ENCODE measurements around the gene GAS7.

The GAS7 gene

DNA sequence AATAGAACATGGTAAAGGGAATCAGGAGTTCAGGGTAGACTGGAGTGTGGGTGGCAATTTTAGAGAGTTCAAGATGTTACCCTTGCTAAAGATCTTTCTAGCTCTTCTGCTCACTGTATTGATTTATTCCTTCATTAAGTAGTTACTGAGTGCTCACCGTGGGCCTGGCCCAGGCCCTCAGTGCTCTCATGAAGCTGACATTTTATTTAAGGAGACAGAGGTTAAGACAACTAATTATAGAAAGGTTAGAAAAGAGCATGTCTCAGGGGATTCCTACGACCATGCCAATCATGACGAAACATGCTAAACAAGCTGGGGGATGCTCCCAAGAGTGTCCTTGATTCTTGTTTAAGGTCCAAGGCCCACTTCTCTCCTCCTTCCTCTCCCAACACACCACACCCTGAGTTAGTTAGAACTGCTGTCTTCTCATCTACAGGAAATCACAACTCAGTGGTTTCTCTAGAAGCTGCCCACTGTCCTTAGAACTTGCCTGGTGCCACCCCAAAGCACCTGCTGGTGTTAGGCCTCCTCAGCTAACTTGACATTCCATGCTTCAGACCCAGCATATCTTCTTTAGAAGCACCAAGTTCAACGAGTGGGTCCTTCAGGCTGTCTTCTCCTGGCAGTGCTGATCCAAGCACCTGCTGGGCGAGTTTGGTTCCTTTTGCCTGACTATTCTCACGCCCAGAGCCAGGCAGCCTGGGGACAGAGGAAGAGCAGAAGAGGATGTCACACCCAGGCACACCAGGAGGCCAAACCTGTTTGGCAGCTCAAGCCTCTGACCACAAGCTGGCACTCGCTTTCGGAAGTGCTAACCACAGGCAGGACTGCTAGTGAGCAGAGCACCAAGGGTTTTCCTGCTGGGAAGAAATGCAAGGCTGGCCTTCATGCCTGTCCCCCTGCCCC is 79.0 kb downstream of the GAS7 start:
- DNase-seq (ENCODE audit: low read depth): no peak
- H3K4me3 ChIP-seq (ENCODE audit: control insufficient read depth, low read depth, low read length): no peak overlapping the region
- TF ChIP-seq, protein P1, sequence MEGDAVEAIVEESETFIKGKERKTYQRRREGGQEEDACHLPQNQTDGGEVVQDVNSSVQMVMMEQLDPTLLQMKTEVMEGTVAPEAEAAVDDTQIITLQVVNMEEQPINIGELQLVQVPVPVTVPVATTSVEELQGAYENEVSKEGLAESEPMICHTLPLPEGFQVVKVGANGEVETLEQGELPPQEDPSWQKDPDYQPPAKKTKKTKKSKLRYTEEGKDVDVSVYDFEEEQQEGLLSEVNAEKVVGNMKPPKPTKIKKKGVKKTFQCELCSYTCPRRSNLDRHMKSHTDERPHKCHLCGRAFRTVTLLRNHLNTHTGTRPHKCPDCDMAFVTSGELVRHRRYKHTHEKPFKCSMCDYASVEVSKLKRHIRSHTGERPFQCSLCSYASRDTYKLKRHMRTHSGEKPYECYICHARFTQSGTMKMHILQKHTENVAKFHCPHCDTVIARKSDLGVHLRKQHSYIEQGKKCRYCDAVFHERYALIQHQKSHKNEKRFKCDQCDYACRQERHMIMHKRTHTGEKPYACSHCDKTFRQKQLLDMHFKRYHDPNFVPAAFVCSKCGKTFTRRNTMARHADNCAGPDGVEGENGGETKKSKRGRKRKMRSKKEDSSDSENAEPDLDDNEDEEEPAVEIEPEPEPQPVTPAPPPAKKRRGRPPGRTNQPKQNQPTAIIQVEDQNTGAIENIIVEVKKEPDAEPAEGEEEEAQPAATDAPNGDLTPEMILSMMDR (IDR thresholded peaks at IDR 0.05; ENCODE audit: control insufficient read depth, insufficient read depth, low read depth, low read length, missing control alignments): no peak

DNA sequence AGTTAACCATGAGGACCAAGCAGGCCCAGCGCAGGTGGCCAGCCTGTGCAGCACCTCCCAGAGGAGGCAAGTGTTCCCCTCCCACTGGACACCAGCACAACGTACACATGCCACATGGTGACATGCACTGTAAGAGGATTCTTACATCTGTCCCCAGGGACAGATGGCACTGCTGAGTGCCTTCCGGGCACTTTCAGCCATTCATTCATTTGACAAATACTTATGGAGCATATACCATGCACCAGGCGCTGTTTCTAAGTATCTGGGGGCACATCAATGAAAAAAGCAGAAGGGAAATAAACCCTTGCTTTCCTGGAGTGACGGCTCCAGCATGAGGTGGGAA is 79.6 kb downstream of the GAS7 start:
- H3K4me3 ChIP-seq (ENCODE audit: control insufficient read depth, low read depth, low read length): no peak overlapping the region
- no peak for DNase-seq (ENCODE audit: low read depth)
- TF ChIP-seq, protein P1 (IDR thresholded peaks at IDR 0.05; ENCODE audit: control insufficient read depth, insufficient read depth, low read depth, low read length, missing control alignments): no peak

DNA sequence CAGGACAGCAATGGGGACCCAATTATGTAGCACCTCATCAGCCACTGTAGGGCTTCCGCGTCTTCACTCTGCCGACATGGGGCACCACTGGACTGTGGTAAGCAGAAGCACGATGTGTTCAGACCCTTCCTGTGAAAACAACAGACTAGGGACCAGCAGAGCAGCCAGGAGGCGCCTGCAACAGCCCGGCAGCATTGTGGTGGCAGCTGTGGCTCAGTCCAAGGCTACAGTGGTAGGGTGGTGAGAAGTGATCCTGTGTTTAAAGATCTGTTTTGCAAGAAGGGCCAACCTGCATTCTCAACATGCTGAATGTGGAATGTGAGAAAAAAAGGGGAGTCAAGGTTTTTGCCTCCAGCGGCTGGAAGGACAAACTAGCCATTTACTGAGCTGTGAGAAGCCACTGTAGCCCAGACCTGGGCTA is 80.8 kb downstream of the GAS7 start:
- TF ChIP-seq, protein P1 (IDR thresholded peaks at IDR 0.05; ENCODE audit: control insufficient read depth, insufficient read depth, low read depth, low read length, missing control alignments): no peak
- DNase-seq (ENCODE audit: low read depth): no peak
- no peak overlapping the region for H3K4me3 ChIP-seq (ENCODE audit: control insufficient read depth, low read depth, low read length)

DNA sequence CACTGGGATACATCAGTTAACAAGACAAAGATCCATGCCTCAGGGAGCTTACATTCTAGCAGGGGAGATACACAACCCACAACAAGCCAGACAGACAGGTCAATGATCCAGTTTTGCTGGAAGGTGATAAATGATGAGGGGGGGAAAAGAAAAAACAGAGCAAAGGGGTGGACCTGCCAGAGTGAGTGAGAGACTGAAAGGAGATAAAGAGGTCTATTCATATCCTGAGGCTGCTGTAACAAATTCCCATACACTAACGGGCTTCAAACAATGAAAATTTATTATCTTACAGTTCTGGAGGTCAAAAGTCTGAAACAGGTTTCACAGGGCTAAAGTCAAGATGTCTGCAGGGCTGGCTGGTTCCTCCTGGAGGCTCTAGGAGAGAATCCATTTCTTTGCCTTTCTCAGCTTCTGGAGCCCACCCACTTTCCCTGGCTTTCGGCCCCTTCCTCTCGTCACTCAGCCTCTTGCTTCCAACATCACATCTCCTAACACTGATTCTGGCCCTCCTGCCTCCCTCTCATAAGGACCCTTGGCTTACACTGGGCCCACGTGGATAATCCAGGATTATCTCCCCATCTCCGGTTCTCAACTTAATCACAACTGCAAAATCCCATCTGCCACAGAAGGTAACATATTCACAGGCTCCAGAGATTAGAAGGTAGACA is 81.5 kb downstream of the GAS7 start:
- no peak for DNase-seq (ENCODE audit: low read depth)
- TF ChIP-seq, protein P1 (IDR thresholded peaks at IDR 0.05; ENCODE audit: control insufficient read depth, insufficient read depth, low read depth, low read length, missing control alignments): no peak
- no peak overlapping the region for H3K4me3 ChIP-seq (ENCODE audit: control insufficient read depth, low read depth, low read length)

DNA sequence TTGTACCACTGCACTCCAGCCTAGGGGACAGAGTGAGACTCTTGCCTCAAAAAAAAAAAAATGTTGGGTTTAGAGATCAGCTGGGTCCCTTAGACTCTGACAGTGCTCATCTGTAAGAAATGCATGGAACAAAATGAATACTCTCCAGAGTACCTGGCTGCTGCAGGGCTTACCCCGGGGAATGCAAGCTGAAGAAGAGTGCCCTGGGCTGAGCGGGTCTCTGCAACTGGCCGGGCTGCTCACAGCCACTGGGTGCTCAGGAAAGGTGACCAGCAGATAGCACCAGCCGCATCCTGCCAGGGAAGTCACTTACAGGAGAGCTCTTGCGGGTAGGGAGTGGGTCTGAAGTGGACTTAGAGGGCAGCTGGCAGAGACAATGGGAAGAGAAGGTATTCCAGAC is 82.1 kb downstream of the GAS7 start:
- TF ChIP-seq, protein P1 (IDR thresholded peaks at IDR 0.05; ENCODE audit: control insufficient read depth, insufficient read depth, low read depth, low read length, missing control alignments): no peak
- DNase-seq (ENCODE audit: low read depth): no peak
- H3K4me3 ChIP-seq (ENCODE audit: control insufficient read depth, low read depth, low read length): no peak overlapping the region

DNA sequence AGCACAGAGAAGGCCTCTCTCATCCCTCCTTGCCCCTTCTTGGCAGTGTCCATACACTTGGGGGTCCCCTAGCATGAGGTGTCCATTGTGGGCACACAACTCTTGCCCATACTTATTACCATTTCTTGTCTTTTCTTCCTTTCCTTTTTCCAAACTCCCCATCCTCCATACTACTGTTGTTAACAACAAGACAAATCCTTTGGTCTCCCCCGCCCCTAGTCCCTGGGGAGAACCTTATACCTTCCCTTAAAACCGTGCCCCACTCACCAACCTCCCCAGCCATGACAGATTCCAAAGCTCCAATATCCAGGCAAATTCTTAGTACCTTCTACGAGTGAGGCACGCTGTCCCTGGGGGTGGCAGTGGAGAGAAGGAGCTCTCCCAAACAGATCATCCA is 82.9 kb downstream of the GAS7 start:
- no peak for DNase-seq (ENCODE audit: low read depth)
- TF ChIP-seq, protein P1 (IDR thresholded peaks at IDR 0.05; ENCODE audit: control insufficient read depth, insufficient read depth, low read depth, low read length, missing control alignments): no peak
- no peak overlapping the region for H3K4me3 ChIP-seq (ENCODE audit: control insufficient read depth, low read depth, low read length)

Data from AG09309 (cell line).